Vagina (tissue), 2 donors: ENCODE data around the gene ARID1B. TPM values are rescaled to one million over a fixed set of nuclear protein-coding genes. Genes with fewer than 3 reads are reported as not detected.

ENCODE experiments used
- DNase-seq, 2 donors: peaks; one replicate each; pipeline ENCODE4 v3.0.0-alpha.2; 2017; ENCODE audit errors: extremely low spot score in 2 of 2
- H3K27ac ChIP-seq: fragments of 200-600 bp; sonication (generic); one replicate; pipeline ENCODE4 v1.5.1; 2019
- H3K27me3 ChIP-seq: fragments of 200-600 bp; sonication (generic); one replicate; pipeline ENCODE4 v1.5.1; 2019
- H3K36me3 ChIP-seq, 2 donors: fragments of 200-600 bp; sonication (generic); one replicate each; pipeline ENCODE4 v1.5.1; 2017 to 2019
- H3K4me1 ChIP-seq: fragments of 200-600 bp; sonication (generic); one replicate; pipeline ENCODE4 v1.5.1; 2019
- H3K4me3 ChIP-seq, 2 donors: fragments of 200-600 bp; sonication (generic); 1 replicate in 1 of 2; 2 replicates in 1 of 2; pipeline ENCODE4 v1.5.1; 2016 to 2019
- H3K9me3 ChIP-seq: fragments of 200-600 bp; sonication (generic); one replicate; pipeline ENCODE4 v1.5.1; 2019
- CTCF ChIP-seq, 3 experiments: fragments of 450-650 bp in 2 of 3; fragments of 200-600 bp in 1 of 3; sonication (generic) in 1 of 3; IDR thresholded peaks; one replicate each; pipeline ENCODE4 v1.5.1; 2017 to 2019; ENCODE audit warnings: antibody characterized with exemption in 3 of 3, mild to moderate bottlenecking in 2 of 3, moderate library complexity in 2 of 3
- POLR2A ChIP-seq, 2 donors: fragments of 450-650 bp; IDR thresholded peaks; one replicate each; pipeline ENCODE4 v1.6.1; 2017; ENCODE audit warnings: antibody characterized with exemption in 2 of 2, mild to moderate bottlenecking in 2 of 2, moderate library complexity in 2 of 2
- POLR2AphosphoS5 ChIP-seq, 2 donors: sonication (generic); formaldehyde crosslinking; IDR thresholded peaks; one replicate each; pipeline ENCODE4 v1.9.0; 2017; ENCODE audit warnings: antibody characterized with exemption in 2 of 2, mild to moderate bottlenecking in 2 of 2, low read depth in 1 of 2; ENCODE audit not compliant: insufficient read depth in 1 of 2
- intact Hi-C: fragments of 100-400 bp; cut with DNase I; formaldehyde crosslinking; loops from one replicate; pipeline ENCODE4 v1.15.1; 2023
- total RNA-seq: library from RNA; depleted of rRNA; stranded (reverse); fragments of >200 nt; gene quantifications from one replicate; pipeline ENCODE4 v1.2.3, GENCODE V29; 2016

ARID1B gene
- total RNA-seq, 1 donor from 2014 or later = 141 TPM

GRCh38 chr6:156857573-156857972, 80.4 kb downstream of the ARID1B start:
- Histone ChIP-seq H3K4me1 (peaks cover 60% of the 10 kb centered on the region), H3K9me3 (no peaks in the 10 kb centered on the region), H3K4me3 (no peak overlapping the region), H3K27ac (no peak overlapping the region), H3K27me3 (no peaks in the 10 kb centered on the region), H3K36me3 (no peaks in the 10 kb centered on the region)
- intact Hi-C loops = no loop called here
- DNase-seq = no peak
- no peak for TF ChIP-seq POLR2AphosphoS5 (IDR thresholded peaks at IDR 0.05; ENCODE audit: insufficient read depth in 1 of 2, low read depth in 1 of 2)
- no peak for TF ChIP-seq POLR2A (IDR thresholded peaks at IDR 0.05)
- no peak for TF ChIP-seq CTCF (IDR thresholded peaks at IDR 0.05)

GRCh38 chr6:156859686-156860085, 82.5 kb downstream of the ARID1B start:
- Histone ChIP-seq H3K27me3 (no peaks in the 10 kb centered on the region), H3K9me3 (no peaks in the 10 kb centered on the region), H3K4me1 (peaks cover 60% of the 10 kb centered on the region), H3K27ac (no peak overlapping the region), H3K36me3 (no peaks in the 10 kb centered on the region), H3K4me3 (no peak overlapping the region)
- TF ChIP-seq POLR2A (IDR thresholded peaks at IDR 0.05) (no peak), POLR2AphosphoS5 (IDR thresholded peaks at IDR 0.05; ENCODE audit: insufficient read depth in 1 of 2, low read depth in 1 of 2) (no peak), CTCF (IDR thresholded peaks at IDR 0.05) (no peak)
- DNase-seq = no peak
- intact Hi-C loops = no loop called here

- TF ChIP-seq POLR2A (IDR thresholded peaks at IDR 0.05) = no peak
- TF ChIP-seq POLR2AphosphoS5 (IDR thresholded peaks at IDR 0.05; ENCODE audit: insufficient read depth in 1 of 2, low read depth in 1 of 2) = no peak
- no peak for TF ChIP-seq CTCF (IDR thresholded peaks at IDR 0.05)
- H3K9me3 ChIP-seq = no peaks in the 10 kb centered on the region
- no peak for DNase-seq
- H3K4me1 ChIP-seq = peaks cover 72% of the 10 kb centered on the region
- H3K27me3 ChIP-seq = no peaks in the 10 kb centered on the region
- intact Hi-C loops = no loop called here
- H3K4me3 ChIP-seq = no peak overlapping the region
- no peaks in the 10 kb centered on the region for H3K36me3 ChIP-seq
- H3K27ac ChIP-seq = no peak overlapping the region
Measured at GRCh38 chr6:156862711-156863110, 85.5 kb downstream of the ARID1B start.

- no peaks in the 10 kb centered on the region for H3K9me3 ChIP-seq
- peaks cover 78% of the 10 kb centered on the region for H3K4me1 ChIP-seq
- TF ChIP-seq CTCF (IDR thresholded peaks at IDR 0.05) (no peak), POLR2AphosphoS5 (IDR thresholded peaks at IDR 0.05; ENCODE audit: insufficient read depth in 1 of 2, low read depth in 1 of 2) (no peak), POLR2A (IDR thresholded peaks at IDR 0.05) (no peak)
- H3K36me3 ChIP-seq = no peaks in the 10 kb centered on the region
- intact Hi-C loops = no loop called here
- H3K27me3 ChIP-seq = no peaks in the 10 kb centered on the region
- DNase-seq = no peak
- H3K4me3 ChIP-seq = no peak overlapping the region
- H3K27ac ChIP-seq = no peak overlapping the region
Measured at GRCh38 chr6:156863504-156863903, 86.3 kb downstream of the ARID1B start.

GRCh38 chr6:156864557-156864956, 87.4 kb downstream of the ARID1B start:
- no peak for DNase-seq
- Histone ChIP-seq H3K36me3 (no peaks in the 10 kb centered on the region), H3K4me1 (peaks cover 79% of the 10 kb centered on the region), H3K27ac (no peak overlapping the region), H3K27me3 (no peaks in the 10 kb centered on the region), H3K4me3 (no peak overlapping the region), H3K9me3 (no peaks in the 10 kb centered on the region)
- intact Hi-C loops = no loop called here
- TF ChIP-seq POLR2AphosphoS5 (IDR thresholded peaks at IDR 0.05; ENCODE audit: insufficient read depth in 1 of 2, low read depth in 1 of 2) (no peak), CTCF (IDR thresholded peaks at IDR 0.05) (no peak), POLR2A (IDR thresholded peaks at IDR 0.05) (no peak)
